ENCODE measurements around the gene ASPG.

GRCh38 chr14:104039214-104039613 lies 46.3 kb upstream of the ASPG start:
- TF ChIP-seq CTCF (IDR thresholded peaks at IDR 0.05) (no peak), EP300 (IDR thresholded peaks at IDR 0.05) (no peak)

Measured in ovary (tissue), 3 donors.